HFFc6 (cell line): ENCODE measurements around the gene PRXL2B. TPM values are rescaled to one million over a fixed set of nuclear protein-coding genes. Genes with fewer than 3 reads are reported as not detected.
A peak's percentile ranks its signal among the peaks of the same experiment; 100 is the strongest.

Experiments
- DNase-seq: peaks from one replicate; pipeline ENCODE4 v3.0.0-alpha.2; 2018
- H3K27ac Mint-ChIP-seq: 2 replicates; pipeline ENCODE4 v1.8.0; 2020; ENCODE audit warnings: mild to moderate bottlenecking, mixed read lengths
- H3K27me3 Mint-ChIP-seq: 2 replicates; pipeline ENCODE4 v1.8.0; 2021; ENCODE audit warnings: mild to moderate bottlenecking, moderate library complexity, mixed read lengths; ENCODE audit not compliant: insufficient read depth
- H3K36me3 Mint-ChIP-seq: 2 replicates; pipeline ENCODE4 v1.8.0; 2021; ENCODE audit warnings: low read depth, mixed read lengths
- H3K4me1 Mint-ChIP-seq: 2 replicates; pipeline ENCODE4 v1.8.0; 2020; ENCODE audit warnings: low read depth, mixed read lengths
- H3K4me3 Mint-ChIP-seq: 2 replicates; pipeline ENCODE4 v1.8.0; 2020; ENCODE audit warnings: mild to moderate bottlenecking, moderate library complexity, mixed read lengths
- H3K9me3 Mint-ChIP-seq: 2 replicates; pipeline ENCODE4 v1.8.0; 2020; ENCODE audit warnings: mild to moderate bottlenecking, mixed read lengths
- CTCF ChIP-seq: fragments of 200-600 bp; sonication (generic); IDR thresholded peaks from 2 replicates; pipeline ENCODE4 v1.5.0; 2021; ENCODE audit warnings: antibody characterized with exemption, mild to moderate bottlenecking
- total RNA-seq, 6 experiments: library from RNA; stranded (reverse); fragmentation: NEBNext Ultra II Directional; extraction: Animal tissue kit (Norgen Biotek cat#: 25700); gene quantifications; 2 replicates in 1 of 6; 3 replicates in 5 of 6; pipeline ENCODE4 v1.2.3, GENCODE V29; 2021

Gene PRXL2B
- total RNA-seq, 6 experiments from 2014 or later = 27.1 to 38.9 (median 34.7) TPM

DNA sequence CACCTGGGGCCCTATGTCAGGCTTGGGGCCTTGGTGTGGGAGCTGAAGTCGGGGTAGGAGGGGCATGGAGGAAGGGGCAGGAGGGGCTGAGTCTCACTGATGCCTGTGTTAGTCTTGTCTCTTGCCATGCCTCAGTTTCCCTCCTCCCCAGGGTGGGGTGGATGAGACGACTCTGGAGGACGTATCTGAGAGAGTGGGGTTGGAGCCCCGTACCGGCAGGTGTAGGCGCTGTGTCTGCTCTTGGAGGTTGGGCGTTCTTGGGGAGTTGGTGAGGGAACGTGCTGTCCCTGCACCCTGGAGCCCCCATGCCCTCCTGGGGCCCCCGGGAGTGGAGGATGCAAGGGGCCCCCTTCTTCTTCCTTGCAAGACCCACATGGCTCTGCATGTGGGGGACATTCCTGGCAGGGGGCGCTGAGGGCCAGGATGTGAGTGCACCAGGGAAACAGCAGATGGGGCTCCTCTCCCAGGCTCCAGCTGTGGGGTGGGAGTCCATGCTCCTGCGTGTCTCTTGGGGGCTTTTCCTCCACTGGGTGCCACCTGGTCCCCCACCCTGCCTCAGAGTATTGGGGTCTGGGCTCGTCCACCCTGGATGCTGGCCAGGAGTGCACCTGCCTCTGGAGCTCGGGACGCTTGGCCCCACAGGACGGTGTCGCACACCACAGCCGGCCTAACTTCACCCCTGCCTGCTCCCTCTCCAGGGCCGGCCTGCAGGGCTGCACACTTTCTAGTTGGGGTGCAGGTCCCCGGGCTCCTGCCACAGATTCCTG, 31.8 kb upstream of the PRXL2B start:
- Mint-ChIP-seq H3K36me3 (no peaks in the 10 kb centered on the region), H3K9me3 (no peaks in the 10 kb centered on the region), H3K4me3 (no peak overlapping the region), H3K27ac (no peak overlapping the region), H3K4me1 (peaks cover 12% of the 10 kb centered on the region), H3K27me3 (peaks cover 4% of the 10 kb centered on the region; the same call in 1 of the 2 replicates)
- peak; percentile 55 for TF ChIP-seq CTCF
- DNase-seq = no peak

- H3K27ac Mint-ChIP-seq = peak overlapping the region; percentile 89
- peaks cover 12% of the 10 kb centered on the region for H3K4me1 Mint-ChIP-seq
- H3K9me3 Mint-ChIP-seq = no peaks in the 10 kb centered on the region
- TF ChIP-seq CTCF = no peak; the same call in 1 of the 2 replicates
- H3K27me3 Mint-ChIP-seq = peaks cover 4% of the 10 kb centered on the region; the same call in 1 of the 2 replicates
- no peaks in the 10 kb centered on the region for H3K36me3 Mint-ChIP-seq
- peak overlapping the region; percentile 90 for H3K4me3 Mint-ChIP-seq
- peak; percentile 41 for DNase-seq
These were observed 30.8 kb upstream of the PRXL2B start for GRCh38 chr1:2555634-2556276.

DNA sequence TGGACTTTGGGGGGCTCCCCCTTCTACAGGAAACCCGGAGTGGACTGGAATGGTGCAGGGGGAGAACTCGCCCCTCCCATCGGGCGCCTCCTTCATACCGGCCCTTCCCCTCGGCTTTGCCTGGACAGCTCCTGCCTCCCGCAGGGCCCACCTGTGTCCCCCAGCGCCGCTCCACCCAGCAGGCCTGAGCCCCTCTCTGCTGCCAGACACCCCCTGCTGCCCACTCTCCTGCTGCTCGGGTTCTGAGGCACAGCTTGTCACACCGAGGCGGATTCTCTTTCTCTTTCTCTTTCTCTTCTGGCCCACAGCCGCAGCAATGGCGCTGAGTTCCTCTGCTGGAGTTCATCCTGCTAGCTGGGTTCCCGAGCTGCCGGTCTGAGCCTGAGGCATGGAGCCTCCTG, 30.3 kb upstream of the PRXL2B start, which contains the start of gene TNFRSF14:
TSS of gene TNFRSF14 (plus strand) at position 95 of the 401 bp plus-strand sequence. CDS start at position 389, 294 bp downstream.
- no peak; the same call in 1 of the 2 replicates for TF ChIP-seq CTCF
- peak; percentile 11 for DNase-seq
- H3K4me1 Mint-ChIP-seq = peaks cover 12% of the 10 kb centered on the region
- peak within 1 kb of the TSS; percentile 90 for H3K4me3 Mint-ChIP-seq
- H3K36me3 Mint-ChIP-seq = no peaks in the 10 kb centered on the region
- peak within 1 kb of the TSS; percentile 89 for H3K27ac Mint-ChIP-seq
- peaks cover 1% of the 10 kb centered on the region; the same call in 1 of the 2 replicates for H3K27me3 Mint-ChIP-seq
- no peaks in the 10 kb centered on the region for H3K9me3 Mint-ChIP-seq

DNA sequence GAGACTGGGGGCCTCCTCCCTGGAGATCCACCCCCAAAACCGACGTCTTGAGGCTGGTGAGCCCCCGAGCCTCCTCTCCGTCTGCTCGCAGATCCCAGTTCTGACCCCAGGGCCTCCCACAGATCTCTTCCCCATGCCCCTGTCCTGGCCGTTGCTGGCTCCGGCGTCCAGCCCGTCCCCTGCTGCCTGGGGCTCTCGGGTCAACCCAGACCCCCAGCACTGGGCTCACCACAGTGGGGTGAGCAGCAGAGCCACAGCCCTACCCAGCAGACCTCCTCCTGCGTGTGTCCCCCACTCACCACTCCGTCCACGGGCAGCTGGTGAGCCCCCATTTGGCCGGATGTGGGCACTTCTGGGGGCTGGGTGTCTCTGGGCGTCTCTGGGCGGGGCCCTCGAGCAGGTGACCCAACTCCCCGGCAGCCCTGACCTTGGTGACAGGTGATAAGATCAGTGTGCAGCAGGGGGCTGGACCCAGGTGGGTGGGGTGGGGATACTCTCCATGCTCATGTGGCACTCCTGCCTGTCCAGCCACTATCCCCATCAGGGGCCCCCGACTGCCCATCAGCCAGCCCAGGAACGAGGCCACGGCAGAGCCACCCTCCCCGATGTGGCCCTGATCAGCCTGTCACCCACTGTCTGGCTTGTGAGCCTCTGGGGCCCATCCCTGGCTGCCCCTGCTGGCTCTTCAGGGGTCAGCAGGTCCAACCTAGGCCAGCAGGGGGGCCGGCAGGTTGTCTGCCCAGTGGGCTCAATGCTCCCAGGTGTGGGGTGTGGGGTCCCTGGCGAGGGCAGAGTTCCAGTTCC, 29.7 kb upstream of the PRXL2B start:
- Mint-ChIP-seq H3K36me3 (no peaks in the 10 kb centered on the region), H3K27ac (peak overlapping the region; percentile 89), H3K9me3 (no peaks in the 10 kb centered on the region), H3K4me3 (peak overlapping the region; percentile 90), H3K4me1 (peaks cover 12% of the 10 kb centered on the region), H3K27me3 (peaks cover 1% of the 10 kb centered on the region)
- DNase-seq = no peak
- peak; percentile 39; the same call in 1 of the 2 replicates for TF ChIP-seq CTCF
